Measurements from ENCODE around the gene WDR74. TPM values are rescaled to one million over a fixed set of nuclear protein-coding genes. Genes with fewer than 3 reads are reported as not detected.
A peak's percentile ranks its signal among the peaks of the same experiment; 100 is the strongest.

The WDR74 gene
- total and polyA plus RNA-seq, 2 donors (not counting 1 experiment from before 2014, with no cell fraction given) = 122 to 131 TPM

GRCh38 chr11:62791501-62792201 is 47.7 kb downstream of the WDR74 start, which contains the start of gene TMEM223:
TSS of gene TMEM223 (minus strand) at chr11:62792006. CDS start at chr11:62791994, 12 bp downstream.
- H3K4me3 Mint-ChIP-seq = peak within 1 kb of the TSS; percentile 91
- POLR2A ChIA-PET = interaction anchor here (0.7 to 2.7 kb wide), 7 partner anchors 13 to 343 kb away, joined by 3 to 19 read pairs (median 4); partner anchors contain the start of genes GANAB and WDR74
- Histone ChIP-seq H3K27me3 (replicated peaks in 1 of 4; ENCODE audit: control extremely low read depth in 1 of 4, control insufficient read depth in 3 of 4, insufficient read depth in 4 of 4, low read length in 3 of 4) (no peaks in the 10 kb centered on the region), H3K9me3 (ENCODE audit: control extremely low read depth in 1 of 3, control insufficient read depth in 2 of 3, insufficient read depth in 1 of 3, low read length in 2 of 3) (no peaks in the 10 kb centered on the region), H2AFZ (ENCODE audit: insufficient read depth, low read depth, low read length, poor library complexity, severe bottlenecking) (peak within 1 kb of the TSS; percentile 77), H3K79me2 (ENCODE audit: control insufficient read depth, insufficient read depth, low read length) (peaks cover 53% of the 10 kb centered on the region), H3K4me2 (replicated peaks; ENCODE audit: low read depth, low read length, poor library complexity, severe bottlenecking) (peak within 1 kb of the TSS; percentile 97), H3K4me3 (ENCODE audit: control extremely low read depth in 1 of 5, extremely low read depth in 1 of 5, insufficient read depth in 1 of 5, low read depth in 2 of 5, low read length in 4 of 5) (peak within 1 kb of the TSS; percentile 32 to 94 (median 85)), H3K27ac (ENCODE audit: low read length in 2 of 2) (peak within 1 kb of the TSS; percentile 65 to 83), H3K9ac (ENCODE audit: low read length) (peak within 1 kb of the TSS; percentile 89), H3K36me3 (replicated peaks in 1 of 2; ENCODE audit: control extremely low read depth in 1 of 2, control insufficient read depth in 1 of 2, extremely low read depth in 1 of 2, insufficient read depth in 2 of 2, low read length in 1 of 2) (peaks cover 0 to 58% of the 10 kb centered on the region in 2 experiments), H4K20me1 (ENCODE audit: control insufficient read depth, insufficient read depth, low read length, poor library complexity, severe bottlenecking) (peaks cover 15% of the 10 kb centered on the region), H3K4me1 (ENCODE audit: control insufficient read depth in 2 of 2, insufficient read depth in 2 of 2, low read length in 2 of 2) (peaks cover 25 to 34% of the 10 kb centered on the region in 2 donors)
- TF ChIP-seq CTCF (IDR thresholded peaks at IDR 0.05) (no peak), EZH2 (IDR thresholded peaks at IDR 0.05; ENCODE audit: borderline replicate concordance, insufficient read depth, low read depth, low read length, poor library complexity, severe bottlenecking) (no peak)
- peaks cover 46% of the 10 kb centered on the region for H3K4me1 Mint-ChIP-seq
- DNase-seq = peak; percentile 89
- H3K9me3 Mint-ChIP-seq (ENCODE audit: insufficient read depth) = no peaks in the 10 kb centered on the region
- WGBS (ENCODE audit: insufficient coverage) = under 1% methylated on average over 50 of the region's 58 CpGs
- CTCF ChIA-PET = interaction anchor here (0.6 to 1.5 kb wide), 2 partner anchors 65 to 912 kb away, joined by 3 read pairs; partner anchors contain the start of gene HNRNPUL2
- ATAC-seq (ENCODE audit: low read depth) = peak; percentile 74
- peak within 1 kb of the TSS; percentile 91 for H3K27ac Mint-ChIP-seq
- intact Hi-C loops (cut with micrococcal nuclease) = loop anchor here (1.0 kb wide), 4 partner anchors 14 to 71 kb away; partner anchors contain the start of genes NXF1, POLR2G and TAF6L
- no peaks in the 10 kb centered on the region for H3K27me3 Mint-ChIP-seq
